Ascending aorta (tissue), 2 donors: ENCODE data around the gene HOMER1. TPM values are rescaled to one million over a fixed set of nuclear protein-coding genes. Genes with fewer than 3 reads are reported as not detected.

Experiments used
- DNase-seq, 2 donors: peaks; one replicate each; pipeline ENCODE4 v3.0.0-alpha.2; 2019; ENCODE audit warnings: low spot score in 2 of 2
- H3K27ac ChIP-seq, 2 donors: fragments of 200-600 bp; sonication (generic); one replicate each; pipeline ENCODE4 v1.5.1; 2016 to 2017; ENCODE audit warnings: mild to moderate bottlenecking in 1 of 2
- H3K27me3 ChIP-seq: fragments of 200-600 bp; sonication (generic); one replicate; pipeline ENCODE4 v1.5.1; 2017
- H3K36me3 ChIP-seq, 2 donors: fragments of 200-600 bp; sonication (generic); one replicate each; pipeline ENCODE4 v1.5.1; 2016
- H3K4me1 ChIP-seq, 2 donors: fragments of 200-600 bp; sonication (generic); one replicate each; pipeline ENCODE4 v1.5.1; 2016 to 2017; ENCODE audit warnings: mild to moderate bottlenecking in 1 of 2
- H3K4me3 ChIP-seq, 2 donors: fragments of 200-600 bp; sonication (generic); one replicate each; pipeline ENCODE4 v1.5.1; 2016 to 2017; ENCODE audit warnings: mild to moderate bottlenecking in 1 of 2
- H3K9me3 ChIP-seq, 2 donors: fragments of 200-600 bp; sonication (generic); one replicate each; pipeline ENCODE4 v1.5.1; 2016
- intact Hi-C: fragments of 100-400 bp; cut with DNase I; formaldehyde crosslinking; loops from one replicate; pipeline ENCODE4 v1.15.1; 2023
- total RNA-seq: library from RNA; depleted of rRNA; stranded (reverse); fragments of >200 nt; gene quantifications from one replicate; pipeline ENCODE4 v1.1.0, GENCODE V29; 2016
- TF ChIP-seq, protein P1 (sequence below), 3 experiments: fragments of 200-600 bp in 2 of 3; fragments of 450-650 bp in 1 of 3; sonication (generic) in 2 of 3; IDR thresholded peaks; one replicate each; pipeline ENCODE4 v1.5.1; 2016 to 2019; ENCODE audit warnings: antibody characterized with exemption in 3 of 3, mild to moderate bottlenecking in 1 of 3, moderate library complexity in 1 of 3

HOMER1 gene
- total RNA-seq, 1 donor from 2014 or later: 2.3 TPM

DNA sequence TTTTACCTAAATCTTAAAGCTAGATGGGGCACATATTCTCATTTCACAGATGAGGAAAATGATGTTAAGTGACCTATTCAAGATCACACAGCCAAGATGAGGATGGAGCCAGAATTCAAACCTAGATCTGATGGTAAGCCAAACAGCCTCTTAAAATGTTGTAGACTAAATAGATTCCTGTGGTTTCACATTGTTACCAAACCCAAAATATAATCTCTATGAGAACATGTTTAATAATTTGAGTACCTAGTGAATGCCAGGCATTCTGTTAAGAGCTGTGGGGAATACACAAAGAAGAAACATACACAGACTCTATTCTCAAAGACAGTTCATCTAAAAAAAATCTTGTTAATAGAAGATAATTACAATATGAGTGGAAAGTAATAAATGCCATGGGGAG lies 25.2 kb downstream of the HOMER1 start:
- H3K27me3 ChIP-seq: no peaks in the 10 kb centered on the region
- H3K9me3 ChIP-seq: no peaks in the 10 kb centered on the region
- no peaks in the 10 kb centered on the region for H3K36me3 ChIP-seq
- no peak overlapping the region for H3K27ac ChIP-seq
- TF ChIP-seq, protein P1, sequence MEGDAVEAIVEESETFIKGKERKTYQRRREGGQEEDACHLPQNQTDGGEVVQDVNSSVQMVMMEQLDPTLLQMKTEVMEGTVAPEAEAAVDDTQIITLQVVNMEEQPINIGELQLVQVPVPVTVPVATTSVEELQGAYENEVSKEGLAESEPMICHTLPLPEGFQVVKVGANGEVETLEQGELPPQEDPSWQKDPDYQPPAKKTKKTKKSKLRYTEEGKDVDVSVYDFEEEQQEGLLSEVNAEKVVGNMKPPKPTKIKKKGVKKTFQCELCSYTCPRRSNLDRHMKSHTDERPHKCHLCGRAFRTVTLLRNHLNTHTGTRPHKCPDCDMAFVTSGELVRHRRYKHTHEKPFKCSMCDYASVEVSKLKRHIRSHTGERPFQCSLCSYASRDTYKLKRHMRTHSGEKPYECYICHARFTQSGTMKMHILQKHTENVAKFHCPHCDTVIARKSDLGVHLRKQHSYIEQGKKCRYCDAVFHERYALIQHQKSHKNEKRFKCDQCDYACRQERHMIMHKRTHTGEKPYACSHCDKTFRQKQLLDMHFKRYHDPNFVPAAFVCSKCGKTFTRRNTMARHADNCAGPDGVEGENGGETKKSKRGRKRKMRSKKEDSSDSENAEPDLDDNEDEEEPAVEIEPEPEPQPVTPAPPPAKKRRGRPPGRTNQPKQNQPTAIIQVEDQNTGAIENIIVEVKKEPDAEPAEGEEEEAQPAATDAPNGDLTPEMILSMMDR (IDR thresholded peaks at IDR 0.05): no peak
- intact Hi-C loops: no loop called here
- H3K4me1 ChIP-seq: no peaks in the 10 kb centered on the region
- no peak overlapping the region for H3K4me3 ChIP-seq
- DNase-seq: no peak

DNA sequence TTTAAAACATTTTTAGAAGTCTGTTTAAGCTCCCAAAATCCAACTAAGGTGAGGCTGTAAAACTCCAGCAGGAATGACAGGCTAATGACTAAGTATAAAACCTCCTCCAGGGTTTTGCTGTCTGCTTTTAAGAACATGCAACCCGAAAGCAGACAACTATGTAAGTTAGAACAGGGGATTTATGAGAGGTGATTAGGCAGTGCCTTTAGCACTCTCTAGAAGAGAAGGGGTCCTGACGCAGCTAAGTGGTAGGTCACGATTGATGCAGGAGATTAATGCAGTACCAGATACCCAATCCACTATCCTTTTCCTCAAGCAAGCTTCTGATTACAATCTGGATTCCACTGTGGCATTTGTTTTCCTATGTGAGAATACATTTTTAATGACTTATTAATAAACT lies 25.9 kb downstream of the HOMER1 start:
- Histone ChIP-seq H3K27me3 (no peaks in the 10 kb centered on the region), H3K4me1 (no peaks in the 10 kb centered on the region), H3K27ac (no peak overlapping the region), H3K4me3 (no peak overlapping the region), H3K36me3 (no peaks in the 10 kb centered on the region), H3K9me3 (no peaks in the 10 kb centered on the region)
- intact Hi-C loops: no loop called here
- TF ChIP-seq, protein P1 (IDR thresholded peaks at IDR 0.05): no peak
- DNase-seq: no peak

DNA sequence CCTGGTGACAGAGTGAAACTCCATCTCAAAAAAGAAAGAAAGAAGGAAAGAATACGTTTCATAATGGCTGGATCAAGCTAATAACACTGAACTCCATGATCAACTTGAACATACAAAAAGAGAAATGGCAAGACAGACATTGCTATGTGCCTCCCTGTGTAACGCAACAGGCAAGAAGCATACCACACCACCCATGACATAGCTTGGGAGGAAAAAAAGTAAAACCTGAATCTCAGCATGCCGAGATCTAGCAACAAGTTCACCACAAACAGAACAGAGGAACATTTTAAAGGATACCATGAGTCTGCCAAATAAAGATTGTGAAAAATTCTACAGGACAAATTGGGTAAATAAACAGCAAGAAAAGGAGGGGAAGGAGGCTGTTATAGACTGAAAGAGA lies 26.7 kb downstream of the HOMER1 start:
- no peaks in the 10 kb centered on the region for H3K36me3 ChIP-seq
- no peak for DNase-seq
- H3K4me3 ChIP-seq: no peak overlapping the region
- H3K27me3 ChIP-seq: no peaks in the 10 kb centered on the region
- TF ChIP-seq, protein P1 (IDR thresholded peaks at IDR 0.05): no peak
- H3K27ac ChIP-seq: no peak overlapping the region
- H3K4me1 ChIP-seq: no peaks in the 10 kb centered on the region
- H3K9me3 ChIP-seq: no peaks in the 10 kb centered on the region
- intact Hi-C loops: no loop called here

DNA sequence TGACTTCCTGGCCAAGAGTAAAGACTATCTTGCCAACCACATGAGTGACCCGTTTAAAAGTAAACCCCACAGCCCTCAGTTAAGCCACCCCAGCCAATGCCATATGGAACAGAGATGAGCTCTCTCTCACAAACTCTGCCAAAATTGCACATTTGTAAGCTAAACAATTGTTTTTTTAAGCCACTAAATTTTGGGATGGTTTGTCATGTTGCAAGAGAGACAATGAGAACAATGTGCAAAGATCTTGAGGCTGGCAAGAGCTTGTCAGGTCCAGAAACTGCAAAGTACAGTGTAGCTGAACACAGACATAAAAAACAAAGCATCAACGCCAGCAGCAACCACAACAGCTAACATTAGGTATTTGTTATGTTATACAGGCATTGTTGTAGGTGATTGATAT lies 27.8 kb downstream of the HOMER1 start:
- no peaks in the 10 kb centered on the region for H3K27me3 ChIP-seq
- TF ChIP-seq, protein P1 (IDR thresholded peaks at IDR 0.05): no peak
- DNase-seq: no peak
- no peaks in the 10 kb centered on the region for H3K36me3 ChIP-seq
- intact Hi-C loops: no loop called here
- no peak overlapping the region for H3K4me3 ChIP-seq
- no peaks in the 10 kb centered on the region for H3K4me1 ChIP-seq
- no peak overlapping the region for H3K27ac ChIP-seq
- H3K9me3 ChIP-seq: no peaks in the 10 kb centered on the region

DNA sequence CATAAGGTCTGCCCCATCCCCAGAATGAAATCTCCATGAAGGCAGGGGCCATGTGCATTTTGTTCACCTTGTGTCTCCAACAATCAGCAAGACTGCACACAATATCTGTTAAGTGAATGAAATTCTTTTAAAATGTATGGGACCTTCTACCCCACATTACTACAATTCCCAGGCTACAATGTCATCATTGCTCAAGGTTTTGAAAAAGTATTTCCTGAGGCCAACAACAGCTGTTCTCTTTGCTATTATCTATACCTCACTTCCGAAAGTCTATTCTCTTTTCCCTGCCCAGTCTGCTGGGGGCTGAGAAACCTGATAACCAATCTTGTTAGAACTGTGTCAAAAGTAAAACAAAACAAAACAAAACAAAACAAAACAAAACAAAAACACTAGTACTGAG lies 29.2 kb downstream of the HOMER1 start:
- no peak for DNase-seq
- no peaks in the 10 kb centered on the region for H3K4me1 ChIP-seq
- intact Hi-C loops: no loop called here
- H3K27me3 ChIP-seq: no peaks in the 10 kb centered on the region
- TF ChIP-seq, protein P1 (IDR thresholded peaks at IDR 0.05): no peak
- H3K9me3 ChIP-seq: no peaks in the 10 kb centered on the region
- H3K4me3 ChIP-seq: no peak overlapping the region
- H3K36me3 ChIP-seq: no peaks in the 10 kb centered on the region
- H3K27ac ChIP-seq: no peak overlapping the region

DNA sequence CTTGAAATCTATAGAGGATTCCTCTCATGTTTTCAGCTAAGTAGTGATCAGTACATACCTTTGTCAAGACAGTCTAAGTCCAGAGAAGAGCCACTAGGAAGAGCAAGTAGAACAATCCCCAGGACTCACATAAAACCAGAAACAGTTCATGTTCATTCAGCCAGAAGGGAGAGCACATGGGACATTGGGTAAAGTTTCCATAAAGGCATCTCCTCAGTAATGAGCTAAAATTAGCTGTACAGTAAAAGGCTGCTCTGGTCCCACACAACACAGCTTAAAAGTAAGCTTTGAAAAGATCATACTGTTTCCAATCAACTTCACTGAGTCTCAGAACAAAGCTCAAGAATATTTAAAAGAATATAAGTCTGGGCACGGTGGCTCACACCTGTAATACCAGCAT lies 32.4 kb downstream of the HOMER1 start:
- intact Hi-C loops: no loop called here
- no peaks in the 10 kb centered on the region for H3K4me1 ChIP-seq
- H3K36me3 ChIP-seq: no peaks in the 10 kb centered on the region
- H3K9me3 ChIP-seq: no peaks in the 10 kb centered on the region
- TF ChIP-seq, protein P1 (IDR thresholded peaks at IDR 0.05): no peak
- no peak for DNase-seq
- no peak overlapping the region for H3K27ac ChIP-seq
- no peak overlapping the region for H3K4me3 ChIP-seq
- no peaks in the 10 kb centered on the region for H3K27me3 ChIP-seq
